HG03575 (cell line): ENCODE measurements around the gene PXYLP1.
"Not testable (repeated sequence)": the region's sequence is repeated elsewhere in the genome, so short reads cannot be mapped to it uniquely, and the experiment has no call there.

Experiments
- ATAC-seq: cut with Tn5 transposase; IDR thresholded peaks from one replicate; pipeline ENCODE4 v1.9.1; 2021; ENCODE audit not compliant: unreplicated experiment, insufficient number of reproducible peaks, low FRiP score; ENCODE audit errors: extremely low read depth

Gene PXYLP1

GRCh38 chr3:141280690-141281089 lies 49.1 kb downstream of the PXYLP1 start:
- no peak for ATAC-seq

DNA sequence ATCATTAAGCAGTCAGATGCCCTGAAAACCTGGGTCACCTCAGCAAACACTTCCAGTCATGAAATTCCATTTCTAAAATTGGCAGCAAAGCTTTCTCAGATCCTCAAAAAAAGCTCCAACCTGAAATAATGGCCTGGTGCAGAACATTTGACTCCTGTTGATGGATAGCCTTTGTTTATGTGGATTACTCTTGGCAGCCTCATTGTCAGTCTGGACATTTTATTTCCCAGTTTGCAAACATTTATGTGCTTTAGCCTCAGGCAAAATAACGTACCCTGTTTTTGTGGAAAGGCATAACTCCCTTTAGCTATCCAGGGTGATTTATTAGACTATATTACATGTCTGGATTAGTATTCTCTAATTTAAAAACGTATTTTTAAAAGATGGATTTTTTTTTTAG lies 53.9 kb downstream of the PXYLP1 start:
- no peak for ATAC-seq

DNA sequence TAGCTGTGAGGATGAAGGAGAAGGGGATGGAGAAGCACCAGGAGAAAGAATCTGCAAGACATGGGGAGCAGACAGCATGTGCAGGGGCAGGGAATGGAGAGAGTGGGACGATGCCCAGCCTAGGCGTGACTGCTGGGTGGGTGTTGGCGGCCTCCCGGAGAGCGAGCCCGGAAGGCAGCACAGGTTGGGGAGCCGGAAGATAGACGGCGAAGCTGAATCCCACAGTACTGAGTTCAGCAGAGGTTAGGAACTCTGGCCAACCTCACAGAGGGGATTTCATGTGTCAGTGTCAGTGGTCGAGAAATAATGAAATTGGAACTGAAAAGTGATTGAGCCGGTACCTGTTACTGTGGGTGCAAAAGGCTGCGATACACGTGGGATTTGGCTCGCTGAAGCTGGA lies 55.2 kb downstream of the PXYLP1 start:
- no peak for ATAC-seq

- no peak for ATAC-seq
Measured at GRCh38 chr3:141287326-141287725, 55.7 kb downstream of the PXYLP1 start.

GRCh38 chr3:141288336-141288990 lies 56.8 kb downstream of the PXYLP1 start:
- ATAC-seq = no peak

DNA sequence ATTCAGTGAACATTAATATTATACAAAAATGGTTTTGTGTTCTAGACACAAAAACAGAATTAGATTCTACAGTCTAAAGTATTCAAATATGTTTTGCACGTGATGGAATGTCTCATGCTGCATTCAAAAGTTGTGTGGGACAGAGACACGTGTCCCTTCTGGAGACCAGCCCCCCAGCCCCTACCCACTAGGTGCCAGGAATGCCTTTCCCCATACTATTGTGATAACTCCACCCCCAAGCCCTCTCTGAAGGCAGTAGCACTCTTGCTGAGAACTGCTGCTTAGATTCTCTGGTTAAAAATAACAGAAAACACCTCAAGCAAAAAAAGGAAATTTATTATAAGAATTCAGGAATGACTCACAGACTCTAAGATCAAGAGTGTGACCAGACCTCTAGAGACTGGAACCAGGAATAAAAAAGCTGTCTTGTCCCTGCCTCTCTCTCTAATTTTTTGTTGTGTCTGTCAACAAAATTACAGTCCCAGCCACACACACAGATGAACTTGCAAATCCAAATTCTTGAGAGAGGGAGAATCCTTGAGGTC lies 57.7 kb downstream of the PXYLP1 start:
- no peak for ATAC-seq

DNA sequence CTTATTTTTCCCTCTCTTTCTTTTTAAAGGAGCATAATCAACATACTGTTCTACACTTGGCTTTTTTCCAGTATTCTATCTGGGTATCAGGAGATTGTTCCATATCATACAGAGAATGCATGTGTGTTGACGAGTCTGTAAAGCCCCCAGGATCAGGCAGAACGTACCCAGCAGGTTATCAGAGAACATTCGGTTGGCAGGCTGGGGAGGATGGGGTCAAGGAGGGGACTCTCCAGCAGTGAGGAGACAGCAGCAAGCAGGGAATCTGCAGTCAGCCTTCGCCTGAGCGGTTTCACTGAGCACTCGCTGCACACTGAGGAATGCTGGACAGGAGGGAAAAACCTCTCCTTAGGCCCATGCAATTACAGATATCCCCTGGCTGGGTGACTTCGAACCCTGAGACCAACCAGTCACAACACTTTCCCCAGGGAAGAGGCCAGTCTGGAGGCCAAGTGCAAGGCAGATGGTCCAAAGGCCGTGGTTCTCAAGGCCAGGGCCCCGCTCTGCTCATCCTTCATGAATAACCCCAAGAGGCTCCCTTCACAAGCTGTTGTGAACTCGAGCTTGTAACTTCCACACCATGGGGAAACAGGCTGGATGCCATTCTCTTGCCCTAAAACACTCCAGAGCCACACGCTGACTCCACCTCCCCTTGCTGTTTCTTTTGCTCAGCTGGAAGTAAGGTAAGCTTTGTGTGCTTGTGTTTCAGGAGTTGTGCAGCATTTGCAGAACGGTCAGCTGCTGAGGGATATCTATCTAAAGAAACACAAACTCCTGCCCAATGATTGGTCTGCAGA lies 60.1 kb downstream of the PXYLP1 start:
- ATAC-seq = no peak

DNA sequence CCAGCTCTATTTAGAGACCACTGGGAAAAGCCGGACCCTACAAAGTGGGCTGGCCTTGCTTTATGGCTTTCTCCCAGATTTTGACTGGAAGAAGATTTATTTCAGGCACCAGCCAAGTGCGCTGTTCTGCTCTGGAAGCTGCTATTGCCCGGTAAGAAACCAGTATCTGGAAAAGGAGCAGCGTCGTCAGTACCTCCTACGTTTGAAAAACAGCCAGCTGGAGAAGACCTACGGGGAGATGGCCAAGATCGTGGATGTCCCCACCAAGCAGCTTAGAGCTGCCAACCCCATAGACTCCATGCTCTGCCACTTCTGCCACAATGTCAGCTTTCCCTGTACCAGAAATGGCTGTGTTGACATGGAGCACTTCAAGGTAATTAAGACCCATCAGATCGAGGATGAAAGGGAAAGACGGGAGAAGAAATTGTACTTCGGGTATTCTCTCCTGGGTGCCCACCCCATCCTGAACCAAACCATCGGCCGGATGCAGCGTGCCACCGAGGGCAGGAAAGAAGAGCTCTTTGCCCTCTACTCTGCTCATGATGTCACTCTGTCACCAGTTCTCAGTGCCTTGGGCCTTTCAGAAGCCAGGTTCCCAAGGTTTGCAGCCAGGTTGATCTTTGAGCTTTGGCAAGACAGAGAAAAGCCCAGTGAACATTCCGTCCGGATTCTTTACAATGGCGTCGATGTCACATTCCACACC lies 60.9 kb downstream of the PXYLP1 start:
- no peak for ATAC-seq

DNA sequence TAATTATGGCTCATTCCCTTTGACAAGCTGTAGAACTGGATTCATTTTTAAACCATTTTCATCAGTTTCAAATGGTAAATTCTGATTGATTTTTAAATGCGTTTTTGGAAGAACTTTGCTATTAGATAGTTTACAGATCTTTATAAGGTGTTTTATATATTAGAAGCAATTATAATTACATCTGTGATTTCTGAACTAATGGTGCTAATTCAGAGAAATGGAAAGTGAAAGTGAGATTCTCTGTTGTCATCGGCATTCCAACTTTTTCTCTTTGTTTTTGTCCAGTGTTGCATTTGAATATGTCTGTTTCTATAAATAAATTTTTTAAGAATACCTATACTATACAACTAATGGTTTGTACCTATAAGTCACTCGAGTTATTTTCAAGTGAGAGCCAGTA lies 62.7 kb downstream of the PXYLP1 start:
- no peak for ATAC-seq

DNA sequence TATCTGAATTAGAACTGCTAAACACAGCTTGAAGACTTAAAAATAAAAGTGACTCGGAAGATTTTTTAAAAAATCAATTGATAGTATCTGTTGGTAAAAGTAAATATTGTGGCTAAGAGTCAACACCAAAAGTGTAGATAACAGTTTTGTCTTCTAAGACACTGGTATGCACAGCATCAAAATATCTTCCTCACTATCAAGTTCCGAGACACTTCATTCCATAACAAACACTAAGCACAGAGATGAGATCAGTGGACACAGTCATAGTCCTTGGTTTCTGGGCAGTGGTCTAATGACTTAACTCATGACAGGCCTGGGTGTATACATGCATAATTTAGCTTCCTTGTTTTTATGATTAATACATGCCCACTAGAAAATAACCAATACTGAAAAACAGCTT lies 63.2 kb downstream of the PXYLP1 start:
- no peak for ATAC-seq

DNA sequence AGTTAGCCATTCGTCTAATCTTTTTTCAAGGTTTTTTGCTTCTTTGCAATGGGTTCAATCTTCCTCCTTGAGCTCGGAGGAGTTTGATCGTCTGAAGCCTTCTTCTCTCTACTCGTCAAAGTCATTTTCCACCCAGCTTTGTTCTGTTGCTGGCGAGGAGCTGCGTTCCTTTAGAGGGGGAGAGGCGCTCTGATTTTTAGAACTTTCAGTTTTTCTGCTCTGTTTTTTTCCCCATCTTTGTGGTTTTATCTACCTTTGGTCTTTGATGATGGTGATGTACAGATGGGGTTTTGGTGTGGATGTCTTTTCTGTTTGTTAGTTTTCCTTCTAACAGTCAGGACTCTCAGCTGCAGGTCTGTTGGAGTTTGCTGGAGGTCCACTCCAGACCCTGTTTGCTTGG lies 68.8 kb downstream of the PXYLP1 start:
- not testable (repeated sequence) for ATAC-seq

GRCh38 chr3:141302364-141303141 lies 70.9 kb downstream of the PXYLP1 start:
- no peak for ATAC-seq

DNA sequence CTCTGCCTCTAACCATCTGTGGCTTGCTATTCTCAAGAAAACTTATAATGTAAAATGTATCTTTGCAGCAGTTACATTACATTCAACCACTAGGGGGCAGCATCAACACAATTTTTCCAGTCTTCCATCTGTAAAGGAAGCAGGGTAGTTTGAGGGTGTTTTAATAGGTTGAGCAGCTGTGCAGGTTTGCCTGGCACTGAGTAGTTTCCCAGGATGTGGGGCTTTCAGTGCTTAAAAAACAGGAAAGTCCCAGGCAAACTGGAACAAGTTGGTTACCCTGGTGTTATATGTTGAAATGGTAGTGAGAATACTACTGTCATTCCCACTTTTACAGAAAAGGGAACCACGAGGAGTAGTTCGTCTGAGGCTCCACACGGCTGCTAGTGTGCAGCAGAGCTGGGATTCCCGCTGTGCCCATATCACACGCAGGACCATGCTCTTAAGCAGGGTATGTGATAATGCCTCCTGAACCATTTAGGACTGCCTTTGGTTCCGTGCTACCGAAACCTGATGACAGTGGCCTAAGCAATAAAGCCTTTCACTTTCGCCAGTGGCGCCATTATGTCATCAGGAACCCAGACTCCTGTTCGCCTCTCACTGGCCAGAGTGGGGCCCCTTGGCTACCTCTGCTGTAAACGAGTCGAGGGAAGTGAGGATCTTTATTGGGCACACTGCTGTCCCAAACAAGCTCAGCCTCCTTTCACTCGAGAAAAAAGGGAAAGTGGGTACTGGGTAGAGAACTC lies 72.0 kb downstream of the PXYLP1 start:
- ATAC-seq = peak; percentile 65

DNA sequence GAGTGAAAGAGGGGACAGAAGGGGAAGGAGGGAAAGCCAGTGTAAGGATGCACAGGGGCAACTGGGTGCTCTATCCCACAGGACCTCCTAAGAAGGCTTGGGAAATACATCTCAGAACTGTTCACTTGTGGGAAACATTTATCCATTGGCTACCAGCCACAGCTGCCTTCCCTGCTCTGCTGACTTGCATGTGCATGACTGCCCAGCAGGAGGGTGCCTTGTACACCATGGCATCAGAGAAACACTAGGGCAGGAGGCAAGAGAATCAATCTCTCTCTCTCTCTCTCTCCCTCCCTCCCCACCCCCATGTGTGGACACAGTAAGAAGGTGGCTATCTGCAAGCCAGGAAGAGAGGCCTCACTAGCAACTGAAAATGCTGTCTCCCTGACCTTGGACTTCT lies 73.8 kb downstream of the PXYLP1 start:
- no peak for ATAC-seq

DNA sequence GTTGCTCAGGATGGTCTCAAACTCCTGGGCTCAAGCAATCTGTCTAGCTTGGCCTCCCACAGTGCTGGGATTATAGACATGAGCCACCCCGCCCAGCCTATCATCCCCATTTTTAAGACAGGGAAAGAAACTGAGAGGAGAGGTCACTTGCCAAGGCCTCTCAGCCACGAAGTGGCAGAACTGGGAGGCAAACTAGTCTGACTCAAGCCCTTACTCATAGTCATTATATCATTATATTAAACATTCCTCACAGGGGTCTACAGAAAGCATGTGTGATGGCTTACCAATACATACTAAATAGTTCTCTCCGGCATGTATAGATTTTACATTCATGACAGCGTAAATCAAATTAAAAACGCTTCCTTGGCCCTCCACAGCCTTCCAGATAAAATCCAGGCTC lies 74.7 kb downstream of the PXYLP1 start:
- no peak for ATAC-seq

GRCh38 chr3:141306922-141307321 lies 75.3 kb downstream of the PXYLP1 start:
- ATAC-seq = no peak

- ATAC-seq = no peak
Measured at GRCh38 chr3:141307351-141308059, 75.9 kb downstream of the PXYLP1 start.
